ENCODE measurements around the gene FUT7.

DNA sequence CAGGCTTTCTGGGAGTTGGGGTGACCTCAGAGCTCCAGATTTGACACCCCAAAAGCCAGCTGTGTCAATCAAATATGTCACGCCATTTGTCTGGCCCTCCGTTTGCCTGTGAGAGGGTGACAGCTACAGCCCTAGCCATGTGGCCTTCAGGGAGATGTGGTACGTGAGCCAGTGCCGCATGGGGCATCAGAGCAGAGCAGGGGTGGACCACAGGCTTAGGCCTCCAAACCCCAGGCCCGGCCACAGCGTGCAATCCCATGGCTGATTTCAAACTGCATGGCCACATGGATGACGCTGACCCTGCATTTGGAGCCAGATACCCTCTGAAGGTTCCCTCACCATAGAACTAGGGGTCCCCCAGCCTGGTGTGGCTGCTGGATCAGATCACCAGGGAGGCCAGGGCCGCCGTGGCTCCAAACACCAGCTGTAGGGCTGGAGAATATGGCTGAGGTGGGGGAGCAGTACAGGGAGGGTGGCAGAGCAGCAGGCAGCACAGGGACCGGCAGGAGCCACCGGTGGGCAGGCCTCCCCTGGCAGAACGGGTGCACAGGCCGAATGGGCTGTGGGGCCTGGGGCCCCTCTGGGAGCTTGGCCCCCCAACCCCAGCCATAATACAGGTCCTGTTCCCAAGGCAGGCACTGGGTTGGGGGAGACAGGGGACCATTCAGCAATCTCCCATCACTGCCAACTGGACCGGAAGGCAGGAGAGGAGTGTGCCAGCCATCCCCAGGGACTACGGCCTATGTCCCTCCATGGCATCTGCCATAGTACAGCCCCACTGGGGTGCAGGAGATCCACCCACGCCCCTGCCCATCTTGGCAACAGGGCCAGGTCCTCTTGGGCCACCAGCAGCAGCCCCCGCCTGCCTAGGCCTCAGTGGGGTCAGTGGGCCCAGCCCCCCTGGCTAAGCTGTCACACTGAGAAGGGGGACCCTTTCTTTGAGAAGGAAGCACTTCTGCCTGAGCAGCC is 36.9 kb upstream of the FUT7 start:
- TF ChIP-seq, protein P1, sequence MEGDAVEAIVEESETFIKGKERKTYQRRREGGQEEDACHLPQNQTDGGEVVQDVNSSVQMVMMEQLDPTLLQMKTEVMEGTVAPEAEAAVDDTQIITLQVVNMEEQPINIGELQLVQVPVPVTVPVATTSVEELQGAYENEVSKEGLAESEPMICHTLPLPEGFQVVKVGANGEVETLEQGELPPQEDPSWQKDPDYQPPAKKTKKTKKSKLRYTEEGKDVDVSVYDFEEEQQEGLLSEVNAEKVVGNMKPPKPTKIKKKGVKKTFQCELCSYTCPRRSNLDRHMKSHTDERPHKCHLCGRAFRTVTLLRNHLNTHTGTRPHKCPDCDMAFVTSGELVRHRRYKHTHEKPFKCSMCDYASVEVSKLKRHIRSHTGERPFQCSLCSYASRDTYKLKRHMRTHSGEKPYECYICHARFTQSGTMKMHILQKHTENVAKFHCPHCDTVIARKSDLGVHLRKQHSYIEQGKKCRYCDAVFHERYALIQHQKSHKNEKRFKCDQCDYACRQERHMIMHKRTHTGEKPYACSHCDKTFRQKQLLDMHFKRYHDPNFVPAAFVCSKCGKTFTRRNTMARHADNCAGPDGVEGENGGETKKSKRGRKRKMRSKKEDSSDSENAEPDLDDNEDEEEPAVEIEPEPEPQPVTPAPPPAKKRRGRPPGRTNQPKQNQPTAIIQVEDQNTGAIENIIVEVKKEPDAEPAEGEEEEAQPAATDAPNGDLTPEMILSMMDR (IDR thresholded peaks at IDR 0.05), result no peak
- TF ChIP-seq POLR2A (IDR thresholded peaks at IDR 0.05), result no peak

Measured in thyroid gland (tissue), 4 donors.